Body of pancreas (tissue), 4 donors: ENCODE results near the gene TRIM23.

Experiments used
- CTCF ChIP-seq, 7 experiments: fragments of 450-650 bp in 4 of 7; fragments of 200-600 bp in 3 of 7; sonication (generic) in 3 of 7; IDR thresholded peaks; one replicate each; pipeline ENCODE4 v1.5.1; 2016 to 2019; ENCODE audit warnings: antibody characterized with exemption in 7 of 7
- POLR2A ChIP-seq, 3 donors: fragments of 450-650 bp; IDR thresholded peaks; one replicate each; pipeline ENCODE4 v1.6.1; 2016; ENCODE audit warnings: antibody characterized with exemption in 3 of 3, mild to moderate bottlenecking in 2 of 3

GRCh38 chr5:65620021-65620420 is 4.1 kb downstream of the TRIM23 start:
- TF ChIP-seq CTCF (IDR thresholded peaks at IDR 0.05) (no peak), POLR2A (IDR thresholded peaks at IDR 0.05) (no peak)
